H4 (cell line): ENCODE measurements around the gene IL9. TPM values are rescaled to one million over a fixed set of nuclear protein-coding genes. Genes with fewer than 3 reads are reported as not detected.

ENCODE experiments used
- total RNA-seq: library from RNA; depleted of rRNA; stranded (reverse); fragments of >200 nt; shearing (Covaris generic); gene quantifications from 2 replicates; pipeline ENCODE4 v1.2.3, GENCODE V29; 2014; rRNA removed

Gene IL9
- total RNA-seq, 1 experiment from 2014 or later, result not detected

Other genes with a start within 250 kb of the IL9 start
- gene SLC25A48, start 61.2 kb downstream of the IL9 start, total RNA-seq, result not detected in 2 replicates
- not detected in 2 replicates for gene LECT2, start 59.1 kb upstream of the IL9 start, total RNA-seq
- 2,353 and 2,468 TPM in 2 replicates for gene TGFBI, start 133.1 kb upstream of the IL9 start, total RNA-seq
- gene SMAD5, start 237.0 kb upstream of the IL9 start, total RNA-seq, result 38.8 and 40.0 TPM in 2 replicates